Small intestine (tissue), 7 donors: ENCODE measurements around the gene SRRM4. TPM values are rescaled to one million over a fixed set of nuclear protein-coding genes. Genes with fewer than 3 reads are reported as not detected.

ENCODE experiments used
- DNase-seq, 2 donors: peaks; one replicate each; pipeline versions ENCODE4 v3.0.0 to v3.0.0-alpha.2; 2013
- FAIRE-seq: peaks from 2 replicates; lab custom pipeline; 2012; peaks lifted over from hg19 to GRCh38; lab: Jason Lieb, UNC
- H3K27ac ChIP-seq, 3 donors: one replicate each; pipeline ENCODE4 v1.5.1; 2013; ENCODE audit warnings: low read length in 2 of 3, mild to moderate bottlenecking in 2 of 3, control low read depth in 1 of 3, inconsistent platforms in 1 of 3, low read depth in 1 of 3, moderate library complexity in 1 of 3
- H3K27me3 ChIP-seq, 3 donors: one replicate each; pipeline ENCODE4 v1.6.1; 2013; ENCODE audit warnings: low read length in 3 of 3, inconsistent platforms in 1 of 3; ENCODE audit not compliant: control insufficient read depth in 3 of 3, insufficient read depth in 3 of 3
- H3K36me3 ChIP-seq, 3 donors: one replicate each; pipeline ENCODE4 v1.6.1; 2013; ENCODE audit warnings: low read length in 3 of 3, inconsistent platforms in 1 of 3, low read depth in 1 of 3, mild to moderate bottlenecking in 1 of 3, moderate library complexity in 1 of 3; ENCODE audit not compliant: control insufficient read depth in 3 of 3, insufficient read depth in 2 of 3
- H3K4me1 ChIP-seq, 3 donors: one replicate each; pipeline ENCODE4 v1.6.1; 2013; ENCODE audit warnings: low read length in 2 of 3, inconsistent platforms in 1 of 3, low read depth in 1 of 3, mild to moderate bottlenecking in 1 of 3, moderate library complexity in 1 of 3; ENCODE audit not compliant: control insufficient read depth in 3 of 3, insufficient read depth in 2 of 3
- H3K4me3 ChIP-seq, 3 donors: one replicate each; pipeline ENCODE4 v1.5.1; 2013; ENCODE audit warnings: low read length in 3 of 3, control low read depth in 1 of 3, inconsistent platforms in 1 of 3, low read depth in 1 of 3, mild to moderate bottlenecking in 1 of 3, moderate library complexity in 1 of 3
- H3K9me3 ChIP-seq, 2 donors: one replicate each; pipeline ENCODE4 v1.6.1; 2013; ENCODE audit warnings: low read depth in 1 of 2, low read length in 1 of 2; ENCODE audit not compliant: control insufficient read depth in 2 of 2, insufficient read depth in 1 of 2
- WGBS, 3 donors: extraction: QIAGEN DNeasy Blood & Tissue Kit; methylation state at CpG; one replicate each; pipeline ENCODE4 v1.1.7; 2013; 5-methylcytosine and 5-hydroxymethylcytosine counted together
- polyA plus RNA-seq, 4 donors: library from polyadenylated mRNA; stranded (reverse) in 3 of 4; unstranded in 1 of 4; fragments of 200-250 nt in 3 of 4; fragments of 120-200 nt in 1 of 4; gene quantifications; one replicate each; pipeline versions ENCODE4 v1.2.1 to v1.2.3, GENCODE V29; 2013
- donor health status: healthy with polysubstance abuse.
- donor health status: control.
- donor health status: control.
- donor health status: Bipolar disorder and iron deficiency.
- donor health status: healthy.

The SRRM4 gene
- polyA plus RNA-seq, 4 donors = 0.15 to 0.21 TPM; not detected in 2

DNA sequence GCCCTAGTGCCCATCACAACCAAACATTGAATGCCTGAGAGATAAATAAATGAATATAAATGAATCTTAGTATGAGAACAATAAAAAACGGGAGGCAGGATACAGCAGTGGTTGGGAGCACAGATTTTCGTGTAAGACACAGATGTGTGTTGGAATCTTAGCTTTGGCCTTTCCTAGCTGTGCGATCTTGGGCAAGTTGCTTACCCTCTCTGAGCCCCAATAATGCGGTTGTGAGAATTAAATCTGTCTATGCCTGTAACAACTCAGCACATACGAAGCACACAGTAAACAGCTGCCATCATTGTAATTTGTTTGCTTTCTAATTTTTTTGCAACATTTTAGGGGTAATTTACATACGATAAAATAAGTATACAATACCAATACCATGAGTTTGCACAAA lies 89.8 kb downstream of the SRRM4 start:
- WGBS, 3 donors = 78 to 83% (median 80%) methylated on average over 6 of the region's 6 CpGs
- Histone ChIP-seq H3K9me3 (no peaks in the 10 kb centered on the region), H3K4me3 (no peak overlapping the region), H3K4me1 (no peaks in the 10 kb centered on the region), H3K36me3 (no peaks in the 10 kb centered on the region), H3K27me3 (no peaks in the 10 kb centered on the region), H3K27ac (no peak overlapping the region)
- no peak for FAIRE-seq
- DNase-seq = no peak

DNA sequence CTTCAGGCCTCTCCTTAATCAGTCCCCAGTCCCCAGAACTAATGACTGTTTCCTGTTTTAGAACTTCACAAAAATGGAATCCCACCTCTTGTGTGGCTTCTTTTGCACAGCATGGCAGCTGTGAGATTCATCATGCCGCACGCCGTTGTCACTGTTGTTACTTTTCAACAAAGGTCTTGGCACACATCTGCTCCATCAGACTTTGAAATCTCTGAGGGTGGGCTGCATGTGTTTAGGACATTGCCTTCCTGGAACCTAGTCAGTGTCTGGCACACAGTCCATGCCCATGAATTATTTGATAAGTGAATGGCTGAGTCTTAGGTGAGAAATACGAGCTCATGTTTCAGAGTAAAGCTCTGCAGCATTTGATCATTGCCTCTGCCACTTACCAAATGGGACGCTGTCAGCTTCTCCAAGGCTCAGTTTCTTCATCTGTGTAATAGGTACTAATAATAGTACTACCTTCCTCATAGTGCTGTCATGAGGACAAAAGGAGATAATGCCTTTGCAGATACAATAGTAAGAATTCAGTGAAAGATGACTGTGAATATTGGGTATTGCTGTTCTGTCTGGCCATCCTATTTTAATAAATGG lies 90.4 kb downstream of the SRRM4 start:
- no peaks in the 10 kb centered on the region for H3K9me3 ChIP-seq
- FAIRE-seq (no peak), DNase-seq (no peak)
- H3K36me3 ChIP-seq = no peaks in the 10 kb centered on the region
- WGBS, 3 donors = 81 to 86% (median 81%) methylated on average over 5 of the region's 5 CpGs
- no peak overlapping the region for H3K4me3 ChIP-seq
- H3K27ac ChIP-seq = no peak overlapping the region
- H3K4me1 ChIP-seq = no peaks in the 10 kb centered on the region
- no peaks in the 10 kb centered on the region for H3K27me3 ChIP-seq

DNA sequence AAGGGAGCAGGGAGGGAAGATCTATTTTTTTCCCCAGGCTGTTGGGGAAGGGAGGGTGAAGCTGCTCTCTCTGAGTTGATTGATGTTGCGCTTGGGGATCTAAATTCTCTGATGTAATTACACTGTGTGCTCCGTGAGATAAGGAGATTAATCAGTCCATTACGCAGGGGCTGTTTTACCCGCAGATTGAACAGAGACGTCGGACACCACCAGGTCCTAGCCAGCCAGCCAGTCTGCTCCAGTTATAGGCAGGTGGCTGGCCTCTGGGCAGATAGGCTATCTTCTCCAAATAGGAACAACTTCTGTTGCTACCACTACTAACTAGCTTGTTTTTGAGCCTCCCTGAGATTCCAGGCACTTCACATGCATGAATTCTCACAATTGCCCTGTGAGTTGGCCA lies 91.1 kb downstream of the SRRM4 start:
- H3K27me3 ChIP-seq = no peaks in the 10 kb centered on the region
- no peak overlapping the region for H3K4me3 ChIP-seq
- no peak for FAIRE-seq
- no peak overlapping the region for H3K27ac ChIP-seq
- whole genome bisulfite sequencing, 3 donors = 25 to 42% (median 35%) methylated on average over 6 of the region's 6 CpGs
- DNase-seq = no peak
- no peaks in the 10 kb centered on the region for H3K36me3 ChIP-seq
- H3K9me3 ChIP-seq = no peaks in the 10 kb centered on the region
- no peaks in the 10 kb centered on the region for H3K4me1 ChIP-seq

- H3K27ac ChIP-seq = no peak overlapping the region
- H3K4me1 ChIP-seq = no peaks in the 10 kb centered on the region
- no peaks in the 10 kb centered on the region for H3K27me3 ChIP-seq
- no peaks in the 10 kb centered on the region for H3K36me3 ChIP-seq
- DNase-seq (no peak), FAIRE-seq (no peak)
- H3K4me3 ChIP-seq = no peak overlapping the region
- WGBS, 3 donors = 64 to 75% (median 73%) methylated on average over 3 of the region's 3 CpGs
- no peaks in the 10 kb centered on the region for H3K9me3 ChIP-seq
Measured at GRCh38 chr12:119075222-119075787, 94.0 kb downstream of the SRRM4 start.

- Histone ChIP-seq H3K4me3 (no peak overlapping the region), H3K4me1 (no peaks in the 10 kb centered on the region), H3K27ac (no peak overlapping the region), H3K27me3 (no peaks in the 10 kb centered on the region), H3K9me3 (no peaks in the 10 kb centered on the region), H3K36me3 (no peaks in the 10 kb centered on the region)
- WGBS, 3 donors = 92 to 95% (median 93%) methylated on average over 2 of the region's 2 CpGs
- no peak for DNase-seq
- no peak for FAIRE-seq
Measured at GRCh38 chr12:119075918-119076317, 94.6 kb downstream of the SRRM4 start.

DNA sequence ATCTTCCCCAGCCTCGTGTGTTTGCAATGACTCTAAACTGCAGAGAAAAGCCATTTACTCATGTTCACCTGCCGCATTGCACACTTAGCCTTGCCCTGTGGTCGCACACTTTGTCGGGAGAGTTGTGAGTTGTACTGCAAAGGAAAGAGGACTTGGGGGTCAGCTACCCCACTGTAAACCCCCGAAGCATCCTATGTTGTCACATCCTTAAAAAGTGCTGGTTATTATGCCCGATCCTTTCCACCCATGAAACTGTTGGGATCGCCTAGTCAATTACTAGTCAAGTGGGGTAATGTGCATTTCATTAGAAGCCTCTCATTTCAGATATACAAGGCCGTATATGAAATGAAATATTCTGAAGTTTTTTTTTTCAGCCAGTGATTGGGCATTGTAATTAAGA lies 98.2 kb downstream of the SRRM4 start:
- no peak for DNase-seq
- no peaks in the 10 kb centered on the region for H3K27me3 ChIP-seq
- H3K4me3 ChIP-seq = no peak overlapping the region
- no peak overlapping the region for H3K27ac ChIP-seq
- 75 to 81% (median 76%) methylated on average over 8 of the region's 8 CpGs for WGBS, 3 donors
- H3K9me3 ChIP-seq = no peaks in the 10 kb centered on the region
- H3K4me1 ChIP-seq = no peaks in the 10 kb centered on the region
- no peaks in the 10 kb centered on the region for H3K36me3 ChIP-seq
- no peak for FAIRE-seq

GRCh38 chr12:119082016-119082415 lies 100.7 kb downstream of the SRRM4 start:
- Histone ChIP-seq H3K4me1 (no peaks in the 10 kb centered on the region), H3K27me3 (no peaks in the 10 kb centered on the region), H3K36me3 (no peaks in the 10 kb centered on the region), H3K9me3 (no peaks in the 10 kb centered on the region), H3K4me3 (no peak overlapping the region), H3K27ac (no peak overlapping the region)
- WGBS, 3 donors = 56 to 66% (median 57%) methylated on average over 7 of the region's 7 CpGs
- DNase-seq = no peak
- no peak for FAIRE-seq

GRCh38 chr12:119082496-119082895 lies 101.2 kb downstream of the SRRM4 start:
- no peaks in the 10 kb centered on the region for H3K36me3 ChIP-seq
- FAIRE-seq (no peak), DNase-seq (no peak)
- H3K4me1 ChIP-seq = no peaks in the 10 kb centered on the region
- 45 to 56% (median 49%) methylated on average over 4 of the region's 4 CpGs for WGBS, 3 donors
- H3K9me3 ChIP-seq = no peaks in the 10 kb centered on the region
- H3K27ac ChIP-seq = no peak overlapping the region
- H3K4me3 ChIP-seq = no peak overlapping the region
- no peaks in the 10 kb centered on the region for H3K27me3 ChIP-seq
